ENCODE data around the gene LVRN. TPM values are rescaled to one million over a fixed set of nuclear protein-coding genes. Genes with fewer than 3 reads are reported as not detected.

Gene LVRN
- total RNA-seq, 1 experiment from 2014 or later = 0.09 TPM

DNA sequence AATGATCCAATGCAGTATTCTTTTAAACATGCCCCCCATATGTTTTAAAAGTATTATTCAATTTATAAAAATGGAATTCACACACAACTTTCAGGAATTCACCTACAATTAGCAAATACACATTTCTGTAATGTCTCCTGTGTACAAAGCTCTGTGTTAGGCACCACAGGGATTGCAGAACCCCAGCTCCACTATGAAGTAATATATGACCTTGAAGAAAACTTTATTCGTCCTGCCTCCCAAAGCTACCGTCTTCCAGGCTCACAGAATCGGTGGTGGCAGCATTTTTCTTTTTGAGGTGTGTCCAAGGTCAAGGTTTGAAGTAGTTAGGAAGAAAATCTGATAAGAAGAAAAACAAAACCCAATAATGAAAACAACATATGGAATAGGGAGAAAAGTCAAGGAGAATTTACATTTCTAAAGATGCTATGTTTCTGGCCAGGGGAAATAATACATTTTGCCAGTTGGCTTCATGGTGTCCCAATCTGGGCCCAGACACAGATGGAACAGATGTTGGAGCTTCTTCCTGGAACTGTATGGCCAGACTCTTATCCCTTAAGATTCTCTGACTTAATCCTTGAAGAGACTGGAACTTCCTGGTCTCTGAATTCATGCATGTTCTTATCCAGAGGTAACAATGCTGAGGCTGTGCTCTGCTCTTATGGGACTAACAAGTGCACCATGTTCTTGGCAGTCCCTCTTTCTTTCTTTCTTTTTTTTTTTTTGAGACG, 22.0 kb upstream of the LVRN start:
- Histone ChIP-seq H4K8ac (replicated peaks; ENCODE audit: insufficient read length, low read depth, low read length) (no peak overlapping the region), H3K79me2 (ENCODE audit: insufficient read depth, low read length) (no peaks in the 10 kb centered on the region), H4K91ac (ENCODE audit: insufficient read length, low read depth, low read length) (no peak overlapping the region), H3K9me3 (ENCODE audit: control insufficient read depth, low read depth, low read length) (no peaks in the 10 kb centered on the region), H3K18ac (ENCODE audit: insufficient read length, low read depth, low read length) (no peak overlapping the region), H2BK5ac (ENCODE audit: insufficient read length, low read length) (no peak overlapping the region), H3K79me1 (ENCODE audit: insufficient read depth, low read depth, low read length, poor library complexity, severe bottlenecking) (no peaks in the 10 kb centered on the region), H3K4me2 (ENCODE audit: insufficient read depth, insufficient read length, low read length) (no peak overlapping the region), H3K23me2 (ENCODE audit: insufficient read length, low read depth, low read length, poor library complexity, severe bottlenecking) (no peaks in the 10 kb centered on the region), H2BK12ac (ENCODE audit: insufficient read length, low read depth, low read length) (no peak overlapping the region), H3K4me1 (ENCODE audit: insufficient read depth, low read length) (no peaks in the 10 kb centered on the region; the same call in 1 of the 2 replicates), H2AFZ (ENCODE audit: low read length) (no peak overlapping the region), H3K4ac (ENCODE audit: low read depth, low read length) (no peak overlapping the region), H3K56ac (ENCODE audit: insufficient read length, low read depth, low read length) (no peak overlapping the region), H3K9ac (ENCODE audit: extremely low read depth, insufficient read length, low read length) (no peak overlapping the region), H3K27me3 (ENCODE audit: insufficient read depth, low read length) (no peaks in the 10 kb centered on the region), H3K14ac (ENCODE audit: insufficient read depth, low read length) (no peak overlapping the region), H2BK15ac (ENCODE audit: low read depth, low read length) (no peak overlapping the region), H4K5ac (ENCODE audit: insufficient read length, low read depth, low read length) (no peak overlapping the region), H2BK20ac (ENCODE audit: low read depth, low read length, poor library complexity, severe bottlenecking) (no peak overlapping the region), H2BK120ac (ENCODE audit: low read depth, low read length, poor library complexity, severe bottlenecking) (no peak overlapping the region), H3K27ac (ENCODE audit: insufficient read length, low read depth, low read length) (no peak overlapping the region), H3T11ph (ENCODE audit: low read length) (no peak overlapping the region), H3K23ac (ENCODE audit: insufficient read length, low read depth, low read length) (no peak overlapping the region), H4K20me1 (ENCODE audit: control insufficient read depth, insufficient read depth, insufficient read length) (no peaks in the 10 kb centered on the region), H2AK5ac (ENCODE audit: insufficient read length, low read length) (no peak overlapping the region)
- Mint-ChIP-seq H3K27ac (0 out of 7 replicates have a peak overlapping the region, but pooled peaks of 1 of the 3 experiments have one; percentile 7), H3K9me3 (peaks cover 4 to 8% of the 10 kb centered on the region in 2 experiments; a peak in 4 of 5 replicates), H3K27me3 (ENCODE audit: low read depth) (no peaks in the 10 kb centered on the region), H3K4me3 (no peak overlapping the region), H3K36me3 (ENCODE audit: insufficient read depth in 1 of 3, low read depth in 3 of 3) (peaks cover 0 to 5% (median 0%) of the 10 kb centered on the region in 3 experiments; a peak in 3 of 7 replicates), H3K4me1 (peaks cover 15 to 22% of the 10 kb centered on the region in 2 experiments)
- DNase-seq = no peak
- WGBS (ENCODE audit: extremely low coverage, insufficient read length, low lambda C conversion rate) = no CpG with 5 or more reads among the region's 4 CpGs
- TF ChIP-seq, protein P1, sequence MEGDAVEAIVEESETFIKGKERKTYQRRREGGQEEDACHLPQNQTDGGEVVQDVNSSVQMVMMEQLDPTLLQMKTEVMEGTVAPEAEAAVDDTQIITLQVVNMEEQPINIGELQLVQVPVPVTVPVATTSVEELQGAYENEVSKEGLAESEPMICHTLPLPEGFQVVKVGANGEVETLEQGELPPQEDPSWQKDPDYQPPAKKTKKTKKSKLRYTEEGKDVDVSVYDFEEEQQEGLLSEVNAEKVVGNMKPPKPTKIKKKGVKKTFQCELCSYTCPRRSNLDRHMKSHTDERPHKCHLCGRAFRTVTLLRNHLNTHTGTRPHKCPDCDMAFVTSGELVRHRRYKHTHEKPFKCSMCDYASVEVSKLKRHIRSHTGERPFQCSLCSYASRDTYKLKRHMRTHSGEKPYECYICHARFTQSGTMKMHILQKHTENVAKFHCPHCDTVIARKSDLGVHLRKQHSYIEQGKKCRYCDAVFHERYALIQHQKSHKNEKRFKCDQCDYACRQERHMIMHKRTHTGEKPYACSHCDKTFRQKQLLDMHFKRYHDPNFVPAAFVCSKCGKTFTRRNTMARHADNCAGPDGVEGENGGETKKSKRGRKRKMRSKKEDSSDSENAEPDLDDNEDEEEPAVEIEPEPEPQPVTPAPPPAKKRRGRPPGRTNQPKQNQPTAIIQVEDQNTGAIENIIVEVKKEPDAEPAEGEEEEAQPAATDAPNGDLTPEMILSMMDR (conservative IDR thresholded peaks at IDR 0.05) = no peak

Data from H9 (cell line).